Measurements from ENCODE around the gene LAPTM4A. TPM values are rescaled to one million over a fixed set of nuclear protein-coding genes. Genes with fewer than 3 reads are reported as not detected.
A peak's percentile ranks its signal among the peaks of the same experiment; 100 is the strongest.

The LAPTM4A gene
- total RNA-seq, 1 experiment from 2014 or later = 62.7 TPM

DNA sequence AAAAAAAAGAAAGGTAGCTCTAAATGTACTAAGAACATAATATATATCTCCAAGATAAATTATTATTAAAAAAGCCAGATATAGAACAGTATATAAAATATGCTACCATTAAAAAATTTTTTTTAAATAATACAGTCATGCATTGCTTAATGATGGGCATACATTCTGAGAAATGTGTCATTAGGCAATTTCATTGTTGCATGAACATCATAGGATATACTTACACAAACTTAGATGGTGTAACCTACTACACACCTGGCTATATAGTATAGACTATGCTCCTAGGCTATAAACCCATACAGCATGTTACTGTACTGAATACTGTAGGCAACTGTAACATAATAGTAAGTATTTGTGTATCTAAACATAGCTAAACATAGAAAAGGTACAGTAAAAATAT lies 18.3 kb upstream of the LAPTM4A start:
- POLR2A ChIA-PET (ENCODE audit: unreplicated experiment) = no interaction called here
- Histone ChIP-seq H3K9me3 (ENCODE audit: low read length) (no peaks in the 10 kb centered on the region), H3K27ac (ENCODE audit: low read length) (no peak overlapping the region), H4K20me1 (ENCODE audit: low read length) (no peaks in the 10 kb centered on the region), H2AFZ (ENCODE audit: low read length) (no peak overlapping the region), H3F3A (ENCODE audit: low read length, unreplicated experiment) (no peaks in the 10 kb centered on the region), H3K9me2 (replicated peaks; ENCODE audit: low read length) (no peaks in the 10 kb centered on the region), H3K4me3 (ENCODE audit: low read length) (no peak overlapping the region), H3K36me3 (ENCODE audit: low read depth, low read length) (no peaks in the 10 kb centered on the region), H3K79me2 (ENCODE audit: low read length) (no peaks in the 10 kb centered on the region), H3K9ac (ENCODE audit: low read length) (no peak overlapping the region), H3K27me3 (ENCODE audit: low read length) (no peaks in the 10 kb centered on the region), H3K4me1 (ENCODE audit: insufficient read depth, low read length) (peaks cover 50% of the 10 kb centered on the region), H3K4me2 (ENCODE audit: low read length) (no peak overlapping the region)
- BruUV-seq (replicated peaks) = no TSS peak
- ATAC-seq = no peak
- intact Hi-C loops (cut with micrococcal nuclease) = no loop called here
- TF ChIP-seq EZH2 (IDR thresholded peaks at IDR 0.05; ENCODE audit: low read length, unreplicated experiment) = no peak
- TF ChIP-seq EZH2phosphoT487 (IDR thresholded peaks at IDR 0.05; ENCODE audit: borderline replicate concordance, low read length) = no peak
- TF ChIP-seq, protein P1, sequence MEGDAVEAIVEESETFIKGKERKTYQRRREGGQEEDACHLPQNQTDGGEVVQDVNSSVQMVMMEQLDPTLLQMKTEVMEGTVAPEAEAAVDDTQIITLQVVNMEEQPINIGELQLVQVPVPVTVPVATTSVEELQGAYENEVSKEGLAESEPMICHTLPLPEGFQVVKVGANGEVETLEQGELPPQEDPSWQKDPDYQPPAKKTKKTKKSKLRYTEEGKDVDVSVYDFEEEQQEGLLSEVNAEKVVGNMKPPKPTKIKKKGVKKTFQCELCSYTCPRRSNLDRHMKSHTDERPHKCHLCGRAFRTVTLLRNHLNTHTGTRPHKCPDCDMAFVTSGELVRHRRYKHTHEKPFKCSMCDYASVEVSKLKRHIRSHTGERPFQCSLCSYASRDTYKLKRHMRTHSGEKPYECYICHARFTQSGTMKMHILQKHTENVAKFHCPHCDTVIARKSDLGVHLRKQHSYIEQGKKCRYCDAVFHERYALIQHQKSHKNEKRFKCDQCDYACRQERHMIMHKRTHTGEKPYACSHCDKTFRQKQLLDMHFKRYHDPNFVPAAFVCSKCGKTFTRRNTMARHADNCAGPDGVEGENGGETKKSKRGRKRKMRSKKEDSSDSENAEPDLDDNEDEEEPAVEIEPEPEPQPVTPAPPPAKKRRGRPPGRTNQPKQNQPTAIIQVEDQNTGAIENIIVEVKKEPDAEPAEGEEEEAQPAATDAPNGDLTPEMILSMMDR (conservative IDR thresholded peaks at IDR 0.05; ENCODE audit: low read depth, low read length) = no peak
- CTCF ChIA-PET = no interaction called here
- no peak for DNase-seq

DNA sequence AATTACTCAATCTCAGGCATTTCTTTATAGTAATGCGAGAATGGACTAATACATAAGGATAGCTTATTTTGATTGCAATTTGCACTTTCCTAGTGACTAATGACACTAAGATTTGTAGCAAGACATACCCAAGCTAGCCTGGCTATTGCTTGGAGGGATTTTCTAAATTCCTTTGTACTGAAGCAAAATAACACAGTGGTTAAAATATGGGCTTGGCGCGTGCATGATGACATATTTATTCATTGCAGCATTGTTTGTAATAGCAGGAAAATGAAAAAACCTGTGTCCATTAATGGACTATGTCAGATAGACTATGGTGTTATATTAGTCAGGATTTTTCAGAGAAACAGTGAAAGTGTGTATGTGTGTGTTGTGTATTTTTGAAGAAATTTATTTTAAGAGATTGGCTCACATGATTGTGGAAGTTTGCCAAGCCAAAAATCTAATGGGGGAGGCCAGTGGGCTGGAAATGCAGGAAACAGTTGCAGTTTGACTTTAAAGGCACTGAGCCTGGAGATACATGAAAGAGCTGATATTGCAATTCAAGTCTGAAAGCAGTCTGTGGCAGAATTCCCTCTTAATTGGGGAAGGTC lies 16.7 kb upstream of the LAPTM4A start:
- H3K4me1 ChIP-seq (ENCODE audit: insufficient read depth, low read length) = peaks cover 50% of the 10 kb centered on the region
- POLR2A ChIA-PET (ENCODE audit: unreplicated experiment) = no interaction called here
- intact Hi-C loops (cut with micrococcal nuclease) = no loop called here
- no peaks in the 10 kb centered on the region for H3K27me3 ChIP-seq (ENCODE audit: low read length)
- H3K4me2 ChIP-seq (ENCODE audit: low read length) = no peak overlapping the region
- no peaks in the 10 kb centered on the region for H3K79me2 ChIP-seq (ENCODE audit: low read length)
- no TSS peak for BruUV-seq (replicated peaks)
- no peak overlapping the region for H2AFZ ChIP-seq (ENCODE audit: low read length)
- CTCF ChIA-PET = interaction anchor here (1.2 kb wide), 1 partner anchor 67 kb away, joined by 3 read pairs; no protein-coding TSS in a partner anchor
- no peak overlapping the region for H3K4me3 ChIP-seq (ENCODE audit: low read length)
- H3K27ac ChIP-seq (ENCODE audit: low read length) = no peak overlapping the region
- DNase-seq (peak; percentile 78), ATAC-seq (peak; percentile 23)
- H3F3A ChIP-seq (ENCODE audit: low read length, unreplicated experiment) = no peaks in the 10 kb centered on the region
- TF ChIP-seq, protein P1 (conservative IDR thresholded peaks at IDR 0.05; ENCODE audit: low read depth, low read length) = no peak
- no peak for TF ChIP-seq EZH2phosphoT487 (IDR thresholded peaks at IDR 0.05; ENCODE audit: borderline replicate concordance, low read length)
- no peak for TF ChIP-seq EZH2 (IDR thresholded peaks at IDR 0.05; ENCODE audit: low read length, unreplicated experiment)
- no peaks in the 10 kb centered on the region for H3K36me3 ChIP-seq (ENCODE audit: low read depth, low read length)
- H3K9me2 ChIP-seq (replicated peaks; ENCODE audit: low read length) = no peaks in the 10 kb centered on the region
- H4K20me1 ChIP-seq (ENCODE audit: low read length) = no peaks in the 10 kb centered on the region
- H3K9ac ChIP-seq (ENCODE audit: low read length) = no peak overlapping the region
- H3K9me3 ChIP-seq (ENCODE audit: low read length) = no peaks in the 10 kb centered on the region

DNA sequence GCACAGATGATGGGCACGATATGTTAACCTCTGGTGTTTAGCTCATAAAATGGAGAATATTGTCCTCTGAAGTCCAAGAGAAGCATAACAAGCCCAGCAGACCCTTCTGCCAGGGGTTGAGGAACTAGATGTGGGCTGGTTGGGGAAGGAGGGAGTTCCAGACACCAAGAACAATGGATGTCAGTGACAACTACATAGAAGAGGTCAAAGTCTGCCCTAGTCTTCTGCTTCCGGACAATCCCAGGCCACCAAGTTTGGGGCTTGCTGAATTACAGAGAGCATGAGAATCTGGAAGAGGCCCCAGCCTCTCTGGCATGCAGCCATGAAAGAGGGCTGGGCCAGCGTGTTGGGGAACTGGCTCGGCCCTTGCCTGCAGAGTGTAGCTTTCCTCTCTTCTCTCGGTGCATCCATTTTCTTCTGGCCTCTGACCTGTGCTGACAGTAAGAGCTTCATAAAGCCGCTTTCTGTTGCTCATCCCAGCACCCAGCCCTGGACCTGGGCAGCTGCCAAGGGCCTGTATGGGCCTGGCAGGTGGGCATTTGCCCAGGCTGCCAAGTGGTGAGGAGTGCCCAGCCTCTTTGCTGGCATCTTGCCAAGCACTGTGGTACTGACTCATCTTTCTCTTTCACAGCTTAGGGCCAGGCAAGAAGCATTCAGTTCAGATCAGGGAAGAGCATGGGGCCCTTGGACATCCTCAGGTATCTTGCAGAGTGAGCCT lies 14.6 kb upstream of the LAPTM4A start:
- DNase-seq (peak; percentile 96), ATAC-seq (peak; percentile 93)
- H3K79me2 ChIP-seq (ENCODE audit: low read length) = no peaks in the 10 kb centered on the region
- peaks cover 30% of the 10 kb centered on the region for H3K4me1 ChIP-seq (ENCODE audit: insufficient read depth, low read length)
- TF ChIP-seq EZH2 (IDR thresholded peaks at IDR 0.05; ENCODE audit: low read length, unreplicated experiment) (no peak), EZH2phosphoT487 (IDR thresholded peaks at IDR 0.05; ENCODE audit: borderline replicate concordance, low read length) (no peak)
- TF ChIP-seq, protein P1 (conservative IDR thresholded peaks at IDR 0.05; ENCODE audit: low read depth, low read length) = no peak
- no peaks in the 10 kb centered on the region for H3K27me3 ChIP-seq (ENCODE audit: low read length)
- no peak overlapping the region for H3K4me3 ChIP-seq (ENCODE audit: low read length)
- ChIA-PET POLR2A (ENCODE audit: unreplicated experiment) (interaction anchor here (0.7 kb wide), 1 partner anchor 31 kb away, joined by 3 read pairs; no protein-coding TSS in a partner anchor), CTCF (interaction anchor here (0.6 kb wide), 1 partner anchor 16 kb away, joined by 4 read pairs; no protein-coding TSS in a partner anchor)
- H3K9me3 ChIP-seq (ENCODE audit: low read length) = no peaks in the 10 kb centered on the region
- BruUV-seq (replicated peaks) = no TSS peak
- intact Hi-C loops (cut with micrococcal nuclease) = no loop called here
- H3K4me2 ChIP-seq (ENCODE audit: low read length) = peak overlapping the region; percentile 21
- peak overlapping the region; percentile 31 for H3K27ac ChIP-seq (ENCODE audit: low read length)
- no peak overlapping the region for H3K9ac ChIP-seq (ENCODE audit: low read length)
- H3F3A ChIP-seq (ENCODE audit: low read length, unreplicated experiment) = no peaks in the 10 kb centered on the region
- H3K36me3 ChIP-seq (ENCODE audit: low read depth, low read length) = no peaks in the 10 kb centered on the region
- H3K9me2 ChIP-seq (replicated peaks; ENCODE audit: low read length) = no peaks in the 10 kb centered on the region
- 0 out of 2 replicates have a peak overlapping the region, but pooled peaks have one; percentile 29 for H2AFZ ChIP-seq (ENCODE audit: low read length)
- H4K20me1 ChIP-seq (ENCODE audit: low read length) = no peaks in the 10 kb centered on the region
